ENCODE data around the gene GSTP1.
A peak's percentile ranks its signal among the peaks of the same experiment; 100 is the strongest.
"Not testable (repeated sequence)": the region's sequence is repeated elsewhere in the genome, so short reads cannot be mapped to it uniquely, and the experiment has no call there.

Gene GSTP1

GRCh38 chr11:67594480-67594879 lies 10.9 kb downstream of the GSTP1 start:
- no peak for DNase-seq (ENCODE audit: low read depth in 1 of 2, low spot score in 1 of 2)

GRCh38 chr11:67596753-67597300 lies 13.2 kb downstream of the GSTP1 start:
- DNase-seq (ENCODE audit: low read depth in 1 of 2, low spot score in 1 of 2) = no peak

- not testable (repeated sequence) for DNase-seq (ENCODE audit: low read depth in 1 of 2, low spot score in 1 of 2)
Measured at GRCh38 chr11:67597458-67597857, 13.8 kb downstream of the GSTP1 start.

- DNase-seq (ENCODE audit: low read depth in 1 of 2, low spot score in 1 of 2) = not testable (repeated sequence)
Measured at GRCh38 chr11:67597963-67598362, 14.4 kb downstream of the GSTP1 start.

GRCh38 chr11:67599149-67599548 lies 15.5 kb downstream of the GSTP1 start:
- no peak for DNase-seq (ENCODE audit: low read depth in 1 of 2, low spot score in 1 of 2)

- no peak for DNase-seq (ENCODE audit: low read depth in 1 of 2, low spot score in 1 of 2)
Measured at GRCh38 chr11:67600324-67601029, 16.9 kb downstream of the GSTP1 start.

GRCh38 chr11:67601098-67601497 lies 17.5 kb downstream of the GSTP1 start:
- no peak for DNase-seq (ENCODE audit: low read depth in 1 of 2, low spot score in 1 of 2)

- not testable (repeated sequence) for DNase-seq (ENCODE audit: low read depth in 1 of 2, low spot score in 1 of 2)
Measured at GRCh38 chr11:67604119-67604518, 20.5 kb downstream of the GSTP1 start.

GRCh38 chr11:67604815-67605214 lies 21.2 kb downstream of the GSTP1 start:
- no peak for DNase-seq (ENCODE audit: low read depth in 1 of 2, low spot score in 1 of 2)

- DNase-seq (ENCODE audit: low read depth in 1 of 2, low spot score in 1 of 2) = no peak
Measured at GRCh38 chr11:67605231-67606011, 21.8 kb downstream of the GSTP1 start.

GRCh38 chr11:67606093-67606491 lies 22.5 kb downstream of the GSTP1 start:
- no peak for DNase-seq (ENCODE audit: low read depth in 1 of 2, low spot score in 1 of 2)

- peak; percentile 91 to 94 for DNase-seq (ENCODE audit: low read depth in 1 of 2, low spot score in 1 of 2)
Measured at GRCh38 chr11:67606492-67607295, 23.1 kb downstream of the GSTP1 start, which contains the start of gene NDUFV1. TSS of gene NDUFV1 (plus strand) at chr11:67606936. CDS start at chr11:67607005, 69 bp downstream.

- no peak for DNase-seq (ENCODE audit: low read depth in 1 of 2, low spot score in 1 of 2)
Measured at GRCh38 chr11:67607507-67607906, 23.9 kb downstream of the GSTP1 start.

GRCh38 chr11:67608486-67608885 lies 24.9 kb downstream of the GSTP1 start:
- no peak for DNase-seq (ENCODE audit: low read depth in 1 of 2, low spot score in 1 of 2)

GRCh38 chr11:67609316-67609715 lies 25.7 kb downstream of the GSTP1 start:
- no peak for DNase-seq (ENCODE audit: low read depth in 1 of 2, low spot score in 1 of 2)

GRCh38 chr11:67610302-67610868 lies 26.8 kb downstream of the GSTP1 start:
- no peak for DNase-seq (ENCODE audit: low read depth in 1 of 2, low spot score in 1 of 2)

GRCh38 chr11:67611165-67611564 lies 27.6 kb downstream of the GSTP1 start:
- no peak for DNase-seq (ENCODE audit: low read depth in 1 of 2, low spot score in 1 of 2)

GRCh38 chr11:67611704-67612587 lies 28.3 kb downstream of the GSTP1 start:
- DNase-seq (ENCODE audit: low read depth in 1 of 2, low spot score in 1 of 2) = no peak

GRCh38 chr11:67612751-67613150 lies 29.1 kb downstream of the GSTP1 start:
- no peak for DNase-seq (ENCODE audit: low read depth in 1 of 2, low spot score in 1 of 2)
